ENCODE measurements around the gene FAR2.
A peak's percentile ranks its signal among the peaks of the same experiment; 100 is the strongest.
"Not testable (repeated sequence)": the region's sequence is repeated elsewhere in the genome, so short reads cannot be mapped to it uniquely, and the experiment has no call there.

Gene FAR2

DNA sequence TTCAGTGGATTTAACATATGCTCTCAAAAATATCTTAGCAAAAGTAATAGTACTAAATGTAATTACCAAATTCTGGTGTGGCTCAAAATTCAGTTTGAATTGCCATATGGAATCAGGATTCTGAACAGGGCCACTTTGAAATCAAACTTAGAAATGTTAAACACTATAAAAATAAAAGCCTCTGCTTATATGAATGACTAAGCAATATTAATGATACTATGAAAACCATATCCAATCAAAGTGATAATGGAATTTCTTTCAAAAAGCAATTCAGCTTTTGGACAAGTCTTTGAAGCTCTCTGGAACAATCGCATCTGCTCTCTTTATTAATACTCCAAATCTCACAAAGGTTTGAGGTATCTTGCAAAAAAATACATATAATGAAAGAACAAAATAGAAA, 180.3 kb downstream of the FAR2 start:
- no peak for DNase-seq (ENCODE audit: low spot score)

DNA sequence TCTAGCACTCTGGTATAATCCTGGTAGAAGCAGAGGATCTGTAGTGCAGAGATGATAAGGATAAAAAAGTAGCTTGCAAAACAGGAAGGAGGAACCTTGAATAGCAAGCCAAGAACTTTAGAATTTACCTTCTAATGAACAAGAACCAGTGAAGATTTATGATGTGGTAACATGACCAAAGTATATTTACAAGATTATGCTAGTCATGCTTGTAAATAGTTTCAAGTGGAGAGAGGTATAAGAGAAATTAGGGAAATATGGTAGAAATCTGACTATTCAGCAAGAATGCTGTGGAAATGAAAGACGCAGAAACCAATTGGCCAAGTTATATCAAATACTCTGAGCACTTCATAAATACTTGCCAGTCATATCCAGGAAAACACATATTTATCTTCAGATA, 184.1 kb downstream of the FAR2 start:
- no peak for DNase-seq (ENCODE audit: low spot score)

GRCh38 chr12:29334937-29335336, 185.9 kb downstream of the FAR2 start:
- no peak for DNase-seq (ENCODE audit: low spot score)

DNA sequence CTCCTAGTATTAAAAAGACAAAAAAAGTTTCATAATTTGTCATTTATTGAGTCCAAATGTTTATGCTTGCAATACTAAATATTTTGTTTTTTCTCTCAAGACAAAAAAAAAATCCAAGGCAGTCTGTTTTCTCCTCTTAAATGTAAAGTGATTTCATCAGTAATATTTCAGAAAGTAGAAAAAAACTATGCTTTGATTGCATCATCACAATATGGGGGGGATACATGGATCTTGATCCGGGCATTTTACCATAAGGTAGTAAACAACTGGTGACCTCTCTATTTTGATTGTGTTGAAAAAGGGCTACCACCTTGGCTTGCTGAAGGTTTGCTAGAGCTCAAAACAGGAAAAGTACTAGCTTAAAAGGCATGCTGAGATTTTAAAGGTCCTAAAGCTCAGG, 188.2 kb downstream of the FAR2 start:
- DNase-seq (ENCODE audit: low spot score) = no peak

- DNase-seq (ENCODE audit: low spot score) = no peak
Observed at GRCh38 chr12:29343022-29343799, 194.1 kb downstream of the FAR2 start.

GRCh38 chr12:29346769-29347421, 197.8 kb downstream of the FAR2 start:
- no peak for DNase-seq (ENCODE audit: low spot score)

- DNase-seq (ENCODE audit: low spot score) = peak; percentile 22
Observed at GRCh38 chr12:29350080-29350479, 201.0 kb downstream of the FAR2 start.

GRCh38 chr12:29354954-29355353, 205.9 kb downstream of the FAR2 start:
- DNase-seq (ENCODE audit: low spot score) = no peak

GRCh38 chr12:29365091-29365490, 216.0 kb downstream of the FAR2 start:
- no peak for DNase-seq (ENCODE audit: low spot score)

- no peak for DNase-seq (ENCODE audit: low spot score)
Observed at GRCh38 chr12:29374012-29374411, 224.9 kb downstream of the FAR2 start.

DNA sequence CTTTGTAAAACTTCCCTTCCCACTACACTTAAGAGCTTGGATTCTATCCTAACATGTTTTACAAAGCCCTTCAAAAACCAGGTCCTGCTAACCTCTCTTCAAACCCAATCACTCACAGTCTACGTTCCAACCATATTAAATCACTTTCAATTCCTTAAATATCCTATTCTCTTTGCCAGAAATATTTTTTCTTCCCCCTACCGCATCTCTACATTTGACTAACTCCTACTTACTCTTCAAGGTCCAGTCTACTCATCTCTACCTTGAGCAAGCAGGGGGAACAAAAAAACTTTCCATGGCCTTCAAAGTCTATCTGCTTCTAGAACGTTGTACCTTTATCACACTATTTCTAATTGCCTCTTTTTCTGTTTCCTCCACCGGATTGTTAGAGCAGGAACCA, 225.8 kb downstream of the FAR2 start:
- DNase-seq (ENCODE audit: low spot score) = no peak

GRCh38 chr12:29376118-29376517, 227.0 kb downstream of the FAR2 start:
- no peak for DNase-seq (ENCODE audit: low spot score)

DNA sequence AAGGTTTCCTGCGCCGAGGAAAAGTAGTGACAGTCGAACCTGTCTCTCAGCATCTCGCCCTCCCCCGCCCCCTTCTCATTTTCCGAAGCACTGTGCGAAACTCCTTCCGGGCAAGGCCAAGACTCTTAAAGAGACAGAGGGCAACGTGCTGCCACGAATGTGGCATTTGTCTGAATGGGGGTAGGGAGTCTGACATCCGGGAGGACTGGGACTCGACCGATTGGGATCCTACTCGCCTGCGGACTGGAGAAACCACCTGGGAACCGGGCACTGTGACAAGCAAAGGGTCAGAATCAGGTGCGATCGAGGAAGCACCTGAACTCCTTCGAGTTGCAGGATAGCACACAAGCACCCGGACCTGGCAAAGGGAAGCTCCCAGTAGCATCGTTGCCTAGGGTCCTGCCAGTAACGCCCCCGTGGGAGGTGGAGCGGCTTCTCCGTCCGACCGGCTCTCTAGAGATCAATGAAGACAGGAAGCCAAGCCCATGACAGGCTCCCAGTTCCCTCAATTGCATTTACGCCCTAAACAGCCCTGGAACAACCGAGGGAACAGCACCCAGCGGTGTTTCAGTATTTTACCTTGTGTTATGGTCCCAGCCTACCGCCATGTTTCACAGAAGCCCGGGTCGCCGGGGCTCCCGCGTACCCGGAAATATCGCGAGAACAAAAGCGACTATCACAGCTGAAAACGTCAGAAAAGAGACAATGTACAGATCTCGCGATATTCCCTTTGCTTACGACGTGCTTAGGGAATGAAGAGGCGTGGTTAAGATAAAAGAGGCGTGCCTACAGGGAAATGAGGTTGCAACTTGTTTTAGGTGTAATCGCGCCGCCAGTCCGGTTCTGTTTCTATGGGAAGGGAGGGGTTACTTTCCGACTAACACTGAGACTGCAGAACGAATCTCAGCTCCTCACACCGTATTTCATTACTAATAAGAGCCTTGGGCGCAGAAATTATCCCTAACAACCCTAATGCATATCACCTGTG, 231.8 kb downstream of the FAR2 start, which contains the start of gene ERGIC2:
TSS of gene ERGIC2 (minus strand) at position 637 of the 988 bp plus-strand sequence. CDS start 9,539 bp downstream, outside the sequence.
- DNase-seq (ENCODE audit: low spot score) = peak; percentile 97

- no peak for DNase-seq (ENCODE audit: low spot score)
Observed at GRCh38 chr12:29382251-29382650, 233.2 kb downstream of the FAR2 start.

GRCh38 chr12:29385194-29385593, 236.1 kb downstream of the FAR2 start:
- not testable (repeated sequence) for DNase-seq (ENCODE audit: low spot score)
